ENCODE measurements around the gene FRMD4A.
"Not testable (repeated sequence)": the region's sequence is repeated elsewhere in the genome, so short reads cannot be mapped to it uniquely, and the experiment has no call there.

FRMD4A gene

DNA sequence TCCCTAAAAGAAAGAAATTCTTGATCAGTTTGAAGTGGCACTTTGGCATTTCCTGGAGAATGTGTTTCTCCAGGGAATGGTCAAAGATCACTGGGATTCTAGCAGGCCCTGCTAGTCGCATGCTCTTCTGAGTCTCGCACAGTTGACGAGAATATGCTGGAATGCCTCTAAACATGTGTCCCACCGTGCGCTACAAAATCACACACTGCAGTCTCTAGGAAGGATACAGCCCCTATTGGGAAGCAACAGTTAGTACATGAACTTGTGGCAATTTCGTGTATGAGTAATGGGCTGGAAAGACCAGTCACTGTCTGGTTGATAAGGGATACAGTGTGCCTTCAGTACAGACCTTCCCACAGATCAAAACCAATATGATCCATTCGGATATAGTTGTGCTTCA is 486.1 kb downstream of the FRMD4A start:
- DNase-seq (ENCODE audit: low read depth) = no peak

DNA sequence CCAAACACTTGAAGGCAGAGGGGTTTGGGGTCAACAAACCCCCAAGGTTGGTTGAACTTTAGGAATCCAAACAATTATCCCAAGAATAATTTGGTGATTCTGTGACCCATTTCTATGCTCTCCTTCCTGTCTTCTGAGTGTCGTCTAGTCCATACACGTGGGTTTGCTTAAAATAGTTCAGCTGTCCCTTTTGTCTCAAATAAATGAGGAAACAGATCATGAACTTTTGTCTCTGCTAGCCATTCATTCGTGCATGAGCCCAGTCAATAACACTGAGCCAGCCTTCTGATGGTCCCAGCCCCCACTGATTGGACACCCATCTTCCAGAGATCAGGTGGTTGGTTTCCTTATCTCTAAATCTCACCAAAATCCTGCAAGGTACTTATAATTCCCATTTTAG is 488.6 kb downstream of the FRMD4A start:
- no peak for DNase-seq (ENCODE audit: low read depth)

DNA sequence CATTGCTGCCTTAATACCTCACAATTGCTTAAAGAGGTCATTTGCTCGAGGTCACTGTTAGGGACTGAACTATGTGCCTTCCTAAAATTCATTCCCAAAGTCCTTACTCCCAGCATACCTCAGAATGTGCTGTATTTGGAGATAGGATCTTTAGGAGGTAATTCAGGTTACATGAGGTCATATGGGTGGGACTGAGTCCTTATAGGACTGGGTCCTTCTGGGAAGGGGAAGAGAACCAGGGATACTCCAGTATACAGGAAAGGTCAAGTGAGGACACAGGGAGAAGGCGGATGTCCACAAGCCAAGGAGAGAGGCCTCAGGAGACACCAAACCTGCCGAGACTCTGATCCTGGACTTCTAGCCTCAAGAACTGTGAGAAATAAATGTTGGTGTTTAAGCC is 490.7 kb downstream of the FRMD4A start:
- DNase-seq (ENCODE audit: low read depth) = no peak

DNA sequence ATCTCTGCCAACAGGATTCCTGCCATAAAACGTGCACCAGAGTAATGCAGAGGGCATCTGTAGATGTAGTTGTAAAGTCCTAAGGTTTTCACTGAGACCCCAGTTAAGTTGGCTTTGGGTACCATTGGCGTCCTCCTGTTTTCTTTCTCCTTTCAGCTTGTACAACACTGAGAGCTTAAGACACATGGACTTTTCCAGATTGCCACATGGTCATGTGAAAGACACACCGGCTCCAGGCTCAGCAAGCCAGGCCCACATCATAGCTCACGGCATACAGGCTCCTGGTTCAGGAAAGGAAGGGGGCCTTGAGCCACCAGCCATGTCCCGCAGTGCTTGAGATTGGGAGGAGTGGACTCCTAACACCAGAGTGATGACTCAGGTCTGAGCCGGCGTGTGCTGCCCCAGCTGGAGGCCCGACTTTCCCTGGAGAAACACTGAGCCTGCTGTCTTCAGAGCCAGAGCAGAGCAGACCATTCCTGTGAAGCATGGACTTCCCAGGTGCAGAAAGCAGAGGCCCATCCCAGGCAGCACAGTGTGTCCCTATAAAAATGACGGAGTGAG is 491.2 kb downstream of the FRMD4A start:
- no peak for DNase-seq (ENCODE audit: low read depth)

GRCh38 chr10:13839030-13839429 is 491.7 kb downstream of the FRMD4A start:
- no peak for DNase-seq (ENCODE audit: low read depth)

GRCh38 chr10:13837966-13838365 is 492.8 kb downstream of the FRMD4A start:
- no peak for DNase-seq (ENCODE audit: low read depth)

DNA sequence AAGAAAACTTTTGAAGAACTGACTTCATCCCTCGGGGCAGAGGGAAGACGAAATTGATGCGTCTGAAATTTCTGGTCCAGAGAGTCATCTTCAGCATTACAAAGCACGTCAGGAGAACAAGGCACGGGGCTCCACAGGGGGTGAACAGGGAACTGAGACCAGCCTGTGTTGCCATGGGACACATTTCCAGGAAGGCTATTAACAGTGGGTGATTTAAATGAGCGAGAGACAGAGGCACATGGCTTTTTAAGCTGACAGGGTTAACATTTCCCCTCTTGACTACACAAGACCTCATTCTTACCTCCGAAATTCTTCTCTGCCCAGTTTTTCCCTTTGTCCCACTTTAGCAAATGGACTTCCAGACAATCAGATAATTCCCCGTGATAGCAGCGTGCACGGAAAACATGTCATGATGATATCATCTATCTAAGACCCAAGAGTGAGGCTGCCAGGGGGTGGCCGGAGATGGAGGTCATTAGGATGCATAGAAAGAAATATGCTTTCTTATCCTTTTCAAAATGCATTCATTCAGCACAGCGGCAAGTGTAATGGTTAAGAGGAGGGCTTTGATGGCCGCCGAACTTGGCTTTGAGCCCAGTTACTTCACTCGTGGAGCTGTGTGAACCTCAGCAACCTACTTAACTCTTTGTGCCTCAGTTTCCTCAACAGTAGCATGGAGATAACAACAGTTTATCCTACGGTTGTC is 496.0 kb downstream of the FRMD4A start:
- DNase-seq (ENCODE audit: low read depth) = no peak

DNA sequence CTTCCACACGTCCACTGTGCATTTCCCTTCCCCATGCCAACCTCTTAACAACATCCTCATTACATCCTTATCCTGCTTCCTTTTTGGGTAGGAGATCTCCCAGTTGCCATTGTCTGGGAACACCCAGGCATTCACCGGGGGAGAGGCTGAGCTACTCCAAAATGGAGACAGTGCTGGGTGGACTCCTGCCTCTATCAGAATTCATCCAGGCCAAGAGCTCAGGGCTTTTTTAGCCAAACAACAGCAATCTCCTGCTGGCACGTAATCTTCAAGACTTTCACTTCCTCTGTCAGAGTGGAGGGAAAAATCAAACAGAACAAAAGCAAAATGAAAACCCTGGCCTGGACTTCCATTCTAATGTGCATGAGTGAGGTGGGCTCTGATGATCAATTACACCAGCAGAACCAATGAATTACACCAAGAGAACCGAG is 499.0 kb downstream of the FRMD4A start:
- DNase-seq (ENCODE audit: low read depth) = no peak

- no peak for DNase-seq (ENCODE audit: low read depth)
Observed at GRCh38 chr10:13830385-13830784, 500.3 kb downstream of the FRMD4A start.

- no peak for DNase-seq (ENCODE audit: low read depth)
Observed at GRCh38 chr10:13829790-13830189, 500.9 kb downstream of the FRMD4A start.

- not testable (repeated sequence) for DNase-seq (ENCODE audit: low read depth)
Observed at GRCh38 chr10:13828284-13828683, 502.4 kb downstream of the FRMD4A start.

- DNase-seq (ENCODE audit: low read depth) = no peak
Observed at GRCh38 chr10:13827076-13827797, 503.5 kb downstream of the FRMD4A start.

DNA sequence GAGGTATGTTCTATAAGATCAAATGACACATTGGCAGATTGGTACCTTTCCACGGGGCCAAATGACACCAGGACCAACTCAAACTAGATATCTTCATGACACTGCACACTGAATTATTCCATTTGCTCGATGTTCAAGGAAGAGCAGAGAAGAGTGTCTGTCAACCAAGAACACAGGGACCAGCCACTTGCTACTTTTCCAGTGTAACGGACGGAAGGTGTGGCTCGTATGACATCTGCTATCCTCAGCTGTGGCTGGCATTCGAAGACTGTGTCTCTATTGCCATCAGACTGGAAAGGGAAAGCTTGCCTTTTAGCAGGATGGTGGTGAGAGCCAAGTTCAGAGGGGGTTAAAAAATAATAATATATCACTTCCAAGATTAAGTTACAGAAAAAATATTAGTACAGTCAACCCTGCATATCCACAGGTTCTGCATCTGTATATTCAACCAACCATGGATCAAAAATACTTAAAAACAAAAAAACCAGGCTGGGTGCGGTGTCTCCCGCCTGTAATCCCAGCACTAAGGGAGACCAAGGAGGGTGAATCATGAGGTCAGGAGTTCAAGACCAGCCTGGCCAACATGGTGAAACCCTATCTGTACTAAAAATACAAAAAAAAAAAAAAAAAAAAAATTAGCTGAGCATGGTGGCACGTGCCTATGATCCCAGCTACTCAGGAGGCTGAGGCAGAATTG is 506.9 kb downstream of the FRMD4A start:
- DNase-seq (ENCODE audit: low read depth) = no peak

DNA sequence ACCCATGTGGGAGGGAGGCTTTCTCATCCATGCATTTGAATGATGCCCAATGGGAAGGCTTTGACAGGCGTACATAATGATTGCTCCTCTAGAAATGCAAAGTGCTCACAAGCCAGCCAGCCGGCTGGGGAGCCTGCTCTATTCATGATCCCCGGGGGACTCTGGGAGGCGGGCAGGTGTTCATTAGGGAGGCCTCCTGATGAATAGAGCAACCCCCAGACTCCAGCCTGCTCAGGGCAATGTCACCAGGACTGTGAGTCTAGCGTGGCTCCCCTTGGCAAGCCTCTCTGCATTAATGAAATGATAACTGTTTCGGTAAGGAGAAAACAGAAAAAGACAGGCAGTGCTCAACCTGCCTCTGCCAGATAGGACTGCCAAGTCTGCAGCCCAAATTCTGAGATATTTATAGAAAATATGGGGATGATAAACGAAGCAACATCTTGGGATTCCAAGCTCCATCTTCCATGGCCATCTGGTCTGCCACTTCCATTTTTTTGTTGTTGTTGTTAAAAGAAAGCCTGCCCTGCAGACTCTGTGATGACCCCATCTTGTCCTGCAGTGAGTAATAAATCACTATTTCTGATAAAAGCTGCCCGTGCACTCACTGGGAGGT is 507.5 kb downstream of the FRMD4A start:
- no peak for DNase-seq (ENCODE audit: low read depth)

GRCh38 chr10:13822490-13822889 is 508.2 kb downstream of the FRMD4A start:
- no peak for DNase-seq (ENCODE audit: low read depth)

DNA sequence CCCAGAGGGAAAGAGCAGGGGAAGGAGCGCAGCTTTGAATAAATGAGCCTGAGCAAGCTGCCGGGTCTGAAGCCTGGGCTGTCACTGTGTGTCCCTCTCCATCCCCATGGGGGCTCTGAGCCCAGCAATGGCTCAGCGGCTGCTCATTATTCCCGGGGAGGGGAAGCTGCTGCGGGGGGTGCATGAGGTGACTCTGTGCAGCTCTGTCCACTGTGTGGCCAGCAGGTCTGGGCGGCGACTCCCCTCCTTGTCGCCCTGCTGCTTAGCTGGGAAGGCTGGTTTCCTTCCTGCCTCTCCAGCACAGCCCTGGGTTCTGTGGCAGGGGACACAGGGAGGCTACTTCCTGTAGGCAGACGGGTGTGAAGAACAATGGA is 509.8 kb downstream of the FRMD4A start:
- no peak for DNase-seq (ENCODE audit: low read depth)

DNA sequence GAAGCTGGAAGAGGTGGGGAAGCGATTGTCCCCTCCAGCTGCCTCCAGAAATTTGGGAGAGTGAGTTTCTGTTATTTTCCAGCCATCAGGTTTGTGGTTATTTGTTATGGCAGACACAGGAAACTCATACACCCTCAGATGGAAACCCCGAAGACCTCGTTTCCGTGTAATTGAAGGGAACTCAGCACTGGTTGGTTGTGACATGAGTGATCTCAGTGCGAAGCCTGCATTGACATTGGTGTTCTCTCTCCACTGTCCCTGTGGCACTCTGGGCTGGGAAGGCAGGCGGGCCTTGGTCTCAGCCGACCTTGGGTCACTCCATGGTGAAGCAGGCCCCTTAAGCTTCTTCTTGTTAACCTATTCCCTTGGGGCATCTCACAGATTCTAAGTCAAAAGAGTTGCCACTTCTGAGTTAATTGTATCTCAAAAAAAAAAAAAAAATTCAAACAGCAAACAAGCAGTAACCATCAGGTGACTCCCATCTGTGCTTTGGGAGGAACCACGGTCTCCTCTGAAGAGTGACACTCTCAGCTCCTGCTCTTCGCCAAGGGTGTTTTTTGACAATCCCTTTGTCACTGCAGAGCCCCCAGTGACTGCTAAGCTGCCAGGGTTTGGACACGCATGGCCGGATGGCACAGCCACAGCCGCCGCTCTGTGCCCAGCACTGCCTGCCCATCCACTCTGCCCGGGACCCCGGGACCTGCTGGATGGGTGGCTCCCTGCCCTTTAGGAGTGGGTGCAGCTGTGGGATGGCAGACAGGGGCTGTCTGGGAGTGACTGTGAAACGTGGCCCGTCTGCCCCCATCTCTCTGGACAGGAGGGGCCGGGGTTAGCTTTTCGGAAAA is 510.4 kb downstream of the FRMD4A start:
- no peak for DNase-seq (ENCODE audit: low read depth)

DNA sequence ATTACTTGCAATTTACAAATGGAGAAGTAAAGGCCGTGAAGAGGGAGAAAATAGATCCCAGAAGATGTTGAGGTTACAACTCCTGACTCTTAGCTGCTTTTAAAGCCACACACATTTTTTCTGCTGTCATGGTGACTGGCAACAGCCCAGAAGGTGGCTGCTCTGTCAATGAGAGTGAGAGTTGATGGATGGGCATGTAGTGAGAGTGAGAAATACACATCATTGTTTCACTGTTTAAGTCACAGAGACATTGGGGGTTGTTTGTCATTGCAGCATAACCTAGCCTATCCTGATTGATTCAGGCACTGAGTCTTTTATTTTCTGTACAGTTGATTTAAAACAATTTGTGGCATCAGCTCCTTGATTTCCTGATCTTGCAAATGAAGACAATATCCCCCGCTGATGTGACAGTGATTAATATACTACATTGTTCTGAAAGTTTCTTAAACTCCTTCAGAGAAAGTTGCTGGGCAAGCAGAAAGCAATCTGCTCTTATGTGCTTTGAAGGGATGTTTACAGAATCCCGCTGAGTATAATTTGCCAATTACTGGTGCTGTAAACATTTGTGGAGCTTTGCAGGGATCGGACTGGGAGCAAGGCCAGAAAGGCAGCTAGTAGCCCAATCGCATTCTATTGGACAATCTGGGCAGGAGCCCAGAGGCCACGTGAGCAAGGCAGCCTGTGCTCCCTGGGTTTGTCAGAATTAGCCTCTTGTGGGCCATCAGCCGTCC is 514.4 kb downstream of the FRMD4A start:
- no peak for DNase-seq (ENCODE audit: low read depth)

GRCh38 chr10:13815756-13816155 is 515.0 kb downstream of the FRMD4A start:
- no peak for DNase-seq (ENCODE audit: low read depth)

DNA sequence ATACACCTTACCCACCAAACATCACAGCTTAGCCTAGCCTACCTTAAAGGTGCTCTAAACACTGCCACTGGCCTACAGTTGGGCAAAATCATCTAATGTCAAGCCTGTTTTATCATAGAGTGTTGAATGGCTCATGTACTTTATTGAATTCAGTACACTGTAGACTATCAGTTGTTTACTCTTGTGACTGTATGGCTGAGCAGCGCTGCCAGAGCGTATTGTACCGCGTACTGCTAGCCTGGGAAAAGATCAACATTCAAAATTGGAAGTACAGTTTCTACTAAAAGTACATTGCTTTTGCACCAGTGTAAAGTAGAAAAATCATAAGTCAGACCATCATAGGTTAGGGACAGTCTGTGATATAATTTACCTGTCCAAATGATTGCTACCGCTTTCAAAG is 517.2 kb downstream of the FRMD4A start:
- no peak for DNase-seq (ENCODE audit: low read depth)

DNA sequence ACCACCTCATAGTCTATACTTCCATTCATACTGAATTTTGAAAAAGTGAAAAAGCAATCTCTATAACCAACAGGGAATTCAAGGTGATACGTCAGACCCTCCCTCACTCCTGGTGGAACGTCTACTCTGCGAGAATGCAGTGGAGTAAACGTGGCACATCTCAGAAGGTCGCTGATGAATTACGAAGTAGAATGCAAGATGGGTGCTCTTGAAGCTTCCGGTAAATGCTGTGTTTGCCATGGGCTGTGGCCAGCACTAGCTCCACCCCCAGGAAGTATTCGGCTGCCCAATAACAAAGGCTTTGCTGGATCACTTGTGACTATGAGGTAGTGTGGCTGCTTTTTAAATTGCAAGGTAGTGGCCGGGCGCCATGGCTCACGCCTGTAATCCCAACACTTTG is 517.9 kb downstream of the FRMD4A start:
- DNase-seq (ENCODE audit: low read depth) = no peak

Data from stimulated activated CD8-positive, alpha-beta memory T cell treated with anti-CD3 and anti-CD28 coated beads, Interleukin-12 subunit alpha, Interleukin-12 subunit beta, amount 100 ng/mL, for 4 hours (primary cell).